Panc1 (cell line): ENCODE results near the gene LMO3. TPM values are rescaled to one million over a fixed set of nuclear protein-coding genes. Genes with fewer than 3 reads are reported as not detected.

ENCODE experiments used
- ATAC-seq: fragments of 200-7000 bp; cut with Tn5 transposase; 2 replicates; pipeline ENCODE4 v1.9.1; 2020; ENCODE audit warnings: mild to moderate bottlenecking, moderate library complexity
- BruUV-seq: library from RNA; stranded (reverse); fragments of 400-500 nt; replicated peaks from 2 replicates; lab custom pipeline; 2021; lab: Mats Ljungman, UMichigan
- CTCF ChIA-PET: fragments of 300-600 bp; sonication (Branson Sonifier 250); formaldehyde crosslinking; loops from one replicate; lab custom pipeline; 2022; ENCODE audit warnings: antibody characterized with exemption; lab: Charles Lee
- POLR2A ChIA-PET: fragments of 300-600 bp; sonication (Branson Sonifier 250); formaldehyde crosslinking; loops from one replicate; lab custom pipeline; 2022; ENCODE audit warnings: antibody characterized with exemption; lab: Charles Lee
- DNase-seq: peaks from one replicate; pipeline ENCODE4 v3.0.0-alpha.2; 2010; ENCODE audit warnings: low read depth, low spot score
- H3K27ac ChIP-seq: 2 replicates; pipeline ENCODE4 v1.5.1; 2011; ENCODE audit warnings: mild to moderate bottlenecking, low read length, inconsistent platforms
- H3K27me3 ChIP-seq: fragments of 200-500 bp; sonication (Bioruptor generic); 2 replicates; pipeline ENCODE4 v1.6.0; 2014; ENCODE audit warnings: low read length, inconsistent platforms; ENCODE audit not compliant: control insufficient read depth, insufficient read depth
- H3K36me3 ChIP-seq: fragments of 200-500 bp; sonication (Bioruptor generic); 2 replicates; pipeline ENCODE4 v1.5.1; 2014; ENCODE audit warnings: inconsistent platforms, mild to moderate bottlenecking, low read length, moderate library complexity; ENCODE audit not compliant: control insufficient read depth, insufficient read depth
- H3K4me1 ChIP-seq: 2 replicates; pipeline ENCODE4 v1.5.1; 2011; ENCODE audit warnings: inconsistent platforms, mild to moderate bottlenecking, low read length, moderate library complexity; ENCODE audit not compliant: control insufficient read depth, insufficient read depth
- H3K4me3 ChIP-seq, 2 experiments: 2 replicates each; pipeline ENCODE4 v1.5.1; 2011 to 2012; ENCODE audit warnings: low read depth in 2 of 2, low read length in 2 of 2, mild to moderate bottlenecking in 2 of 2, inconsistent platforms in 1 of 2, moderate library complexity in 1 of 2
- H3K9me3 ChIP-seq: fragments of 200-500 bp; sonication (Bioruptor generic); 2 replicates; pipeline ENCODE4 v1.5.1; 2014; ENCODE audit warnings: low read depth, mild to moderate bottlenecking, inconsistent platforms, low read length, moderate library complexity; ENCODE audit not compliant: control insufficient read depth, insufficient read depth
- CTCF ChIP-seq: fragments of 450-650 bp; IDR thresholded peaks from 2 replicates; pipeline ENCODE4 v1.5.1; 2017; ENCODE audit warnings: mild to moderate bottlenecking
- POLR2AphosphoS5 ChIP-seq: IDR thresholded peaks from 2 replicates; pipeline ENCODE4 v1.6.1; 2012; ENCODE audit warnings: mild to moderate bottlenecking, low read depth, low read length, moderate library complexity
- REST ChIP-seq, 2 experiments: IDR thresholded peaks; 2 replicates each; pipeline ENCODE4 v1.6.1; 2011 to 2012; ENCODE audit warnings: low read depth in 2 of 2, control low read depth in 1 of 2, low read length in 1 of 2, mild to moderate bottlenecking in 1 of 2, moderate library complexity in 1 of 2; ENCODE audit not compliant: insufficient read depth in 1 of 2
- SIN3A ChIP-seq: IDR thresholded peaks from 2 replicates; pipeline ENCODE4 v1.6.1; 2012; ENCODE audit warnings: low read depth, mild to moderate bottlenecking, low read length, moderate library complexity, borderline replicate concordance; ENCODE audit not compliant: insufficient read depth
- TCF7L2 ChIP-seq: IDR thresholded peaks from 2 replicates; pipeline ENCODE4 v1.6.1; 2011; ENCODE audit warnings: mild to moderate bottlenecking, low read depth, low read length, inconsistent platforms
- in situ Hi-C: cut with HindIII; loops from 2 replicates; pipeline ENCODE4 v1.10.0; 2016; ENCODE audit warnings: low sequenced_read_pairs, low pct_unique_long_range_greater_than_20kb
- intact Hi-C: fragments of 100-400 bp; cut with micrococcal nuclease; formaldehyde crosslinking; loops from one replicate; pipeline ENCODE4 v1.10.0; 2022; ENCODE audit not compliant: unreplicated experiment
- total RNA-seq: library from RNA; stranded (reverse); gene quantifications from one replicate; pipeline ENCODE4 v1.2.1, GENCODE V29; 2021; ENCODE audit not compliant: unreplicated experiment

Gene LMO3
- total RNA-seq, 1 experiment from 2014 or later = 0.51 TPM

GRCh38 chr12:16608946-16609539 lies 3.1 kb upstream of the LMO3 start:
- H3K9me3 ChIP-seq = no peaks in the 10 kb centered on the region
- ChIA-PET POLR2A (no interaction called here), CTCF (no interaction called here)
- no peak for DNase-seq
- H3K27me3 ChIP-seq = no peaks in the 10 kb centered on the region
- no peaks in the 10 kb centered on the region; the same call in 1 of the 2 replicates for H3K4me1 ChIP-seq
- no peak overlapping the region for H3K4me3 ChIP-seq
- no TSS peak for BruUV-seq
- in situ Hi-C loops = no loop called here
- no peak for TF ChIP-seq TCF7L2
- no peak for TF ChIP-seq REST (IDR thresholded peaks at IDR 0.05; ENCODE audit: insufficient read depth in 1 of 2, low read depth in 2 of 2, low read length in 1 of 2)
- TF ChIP-seq SIN3A = no peak
- no peak for TF ChIP-seq POLR2AphosphoS5
- no peak for TF ChIP-seq CTCF
- no peak overlapping the region for H3K27ac ChIP-seq
- intact Hi-C loops = no loop called here
- H3K36me3 ChIP-seq = no peaks in the 10 kb centered on the region
- no peak for ATAC-seq

- H3K27me3 ChIP-seq = no peaks in the 10 kb centered on the region
- no peaks in the 10 kb centered on the region; the same call in 1 of the 2 replicates for H3K4me1 ChIP-seq
- DNase-seq = no peak
- intact Hi-C loops (no loop called here), in situ Hi-C loops (no loop called here)
- BruUV-seq = no TSS peak
- CTCF ChIA-PET = no interaction called here
- H3K27ac ChIP-seq = no peak overlapping the region
- H3K36me3 ChIP-seq = no peaks in the 10 kb centered on the region
- no peaks in the 10 kb centered on the region for H3K9me3 ChIP-seq
- POLR2A ChIA-PET = no interaction called here
- TF ChIP-seq POLR2AphosphoS5 (no peak), SIN3A (no peak), CTCF (no peak), TCF7L2 (no peak), REST (IDR thresholded peaks at IDR 0.05; ENCODE audit: insufficient read depth in 1 of 2, low read depth in 2 of 2, low read length in 1 of 2) (no peak)
- no peak overlapping the region for H3K4me3 ChIP-seq
- ATAC-seq = no peak
Measured at GRCh38 chr12:16607906-16608775, 2.2 kb upstream of the LMO3 start.
